GM19025 (cell line): ENCODE results near the gene TMPRSS11D.

Source experiments
- ATAC-seq: cut with Tn5 transposase; IDR thresholded peaks from one replicate; pipeline ENCODE4 v1.9.1; 2021; ENCODE audit warnings: mild to moderate bottlenecking, low read depth, moderate library complexity; ENCODE audit not compliant: unreplicated experiment

Gene TMPRSS11D, protein sequence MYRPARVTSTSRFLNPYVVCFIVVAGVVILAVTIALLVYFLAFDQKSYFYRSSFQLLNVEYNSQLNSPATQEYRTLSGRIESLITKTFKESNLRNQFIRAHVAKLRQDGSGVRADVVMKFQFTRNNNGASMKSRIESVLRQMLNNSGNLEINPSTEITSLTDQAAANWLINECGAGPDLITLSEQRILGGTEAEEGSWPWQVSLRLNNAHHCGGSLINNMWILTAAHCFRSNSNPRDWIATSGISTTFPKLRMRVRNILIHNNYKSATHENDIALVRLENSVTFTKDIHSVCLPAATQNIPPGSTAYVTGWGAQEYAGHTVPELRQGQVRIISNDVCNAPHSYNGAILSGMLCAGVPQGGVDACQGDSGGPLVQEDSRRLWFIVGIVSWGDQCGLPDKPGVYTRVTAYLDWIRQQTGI

GRCh38 chr4:67883902-67884301, at the start of gene TMPRSS11D:
Gene TMPRSS11D (minus strand): TSS chr4:67884002. CDS start chr4:67883933, 69 bp downstream.
- ATAC-seq: no peak

GRCh38 chr4:67933038-67933437, 49.2 kb upstream of the TMPRSS11D start:
- no peak for ATAC-seq

GRCh38 chr4:67931256-67931655, 47.5 kb upstream of the TMPRSS11D start:
- no peak for ATAC-seq

- ATAC-seq: no peak
Observed at GRCh38 chr4:67929426-67929825, 45.6 kb upstream of the TMPRSS11D start.

- no peak for ATAC-seq
Observed at GRCh38 chr4:67928546-67928945, 44.7 kb upstream of the TMPRSS11D start.

GRCh38 chr4:67927251-67927650, 43.4 kb upstream of the TMPRSS11D start:
- ATAC-seq: no peak

GRCh38 chr4:67926485-67926884, 42.7 kb upstream of the TMPRSS11D start:
- no peak for ATAC-seq

DNA sequence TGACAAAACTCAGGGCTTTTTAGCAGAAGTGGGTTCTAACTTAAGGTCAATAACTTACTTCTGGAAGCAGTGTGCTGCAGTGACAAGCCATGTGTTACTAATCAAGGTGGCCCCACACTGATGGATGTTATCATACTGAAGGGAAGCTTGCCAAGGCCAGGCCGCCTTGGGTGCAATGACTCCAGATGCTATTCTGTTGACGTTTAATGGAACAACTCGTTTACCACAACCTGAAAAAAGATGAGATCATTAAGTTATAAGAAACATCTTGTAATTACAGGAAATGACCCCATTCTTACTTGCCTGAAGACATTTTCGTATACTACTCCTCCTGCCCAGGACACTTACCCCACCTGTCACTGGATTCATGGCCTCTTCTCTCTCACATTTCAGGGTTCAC, 38.9 kb upstream of the TMPRSS11D start:
- no peak for ATAC-seq

GRCh38 chr4:67918428-67918827, 34.6 kb upstream of the TMPRSS11D start:
- no peak for ATAC-seq

DNA sequence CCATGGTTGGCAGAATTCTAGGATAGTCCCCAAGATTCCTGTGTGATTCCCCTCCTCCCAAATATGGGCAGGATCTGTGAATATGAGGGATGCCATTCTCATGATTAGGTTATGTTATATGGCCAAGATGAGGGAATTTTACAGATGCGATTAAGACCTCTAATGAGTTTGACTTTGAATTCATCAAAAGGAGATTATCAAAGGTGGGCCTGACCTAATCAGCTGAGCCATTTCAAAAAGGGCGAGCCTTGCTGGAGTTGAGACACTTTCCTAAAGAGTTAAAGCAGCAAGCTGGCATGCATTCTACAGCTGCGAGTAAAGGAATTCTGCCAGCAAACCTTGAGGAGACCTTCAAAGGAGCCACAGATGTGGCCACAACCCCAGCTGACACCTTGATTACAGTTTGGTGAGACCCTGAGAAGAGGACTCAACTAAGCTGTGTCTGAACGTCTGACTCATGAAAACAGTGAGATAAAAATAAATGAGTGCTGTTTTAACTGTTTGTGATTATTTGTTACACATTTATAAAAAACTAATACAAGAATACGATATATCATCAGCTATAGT, 31.7 kb upstream of the TMPRSS11D start:
- ATAC-seq: no peak

- ATAC-seq: no peak
Observed at GRCh38 chr4:67912080-67912479, 28.3 kb upstream of the TMPRSS11D start.

GRCh38 chr4:67911638-67912037, 27.8 kb upstream of the TMPRSS11D start:
- no peak for ATAC-seq

DNA sequence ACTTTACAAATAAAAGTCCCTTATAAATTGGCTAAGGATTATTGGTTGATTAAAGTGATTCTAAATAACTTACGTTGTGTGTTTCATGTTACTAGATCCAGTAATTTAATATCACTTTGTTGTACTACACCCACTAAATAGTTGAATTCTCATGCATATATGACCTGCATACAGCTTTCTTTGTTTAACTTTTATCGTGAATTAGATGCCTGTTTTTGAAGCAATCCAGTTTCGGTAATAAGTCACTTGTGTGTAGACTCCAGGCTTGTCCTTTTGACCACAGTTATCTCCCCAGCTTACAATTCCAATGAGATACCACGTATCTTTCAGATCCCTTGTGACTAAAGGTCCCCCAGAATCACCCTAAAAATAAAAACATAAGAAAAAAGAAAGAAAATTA, 27.3 kb upstream of the TMPRSS11D start:
- ATAC-seq: no peak

GRCh38 chr4:67910585-67910905, 26.7 kb upstream of the TMPRSS11D start:
- no peak for ATAC-seq

DNA sequence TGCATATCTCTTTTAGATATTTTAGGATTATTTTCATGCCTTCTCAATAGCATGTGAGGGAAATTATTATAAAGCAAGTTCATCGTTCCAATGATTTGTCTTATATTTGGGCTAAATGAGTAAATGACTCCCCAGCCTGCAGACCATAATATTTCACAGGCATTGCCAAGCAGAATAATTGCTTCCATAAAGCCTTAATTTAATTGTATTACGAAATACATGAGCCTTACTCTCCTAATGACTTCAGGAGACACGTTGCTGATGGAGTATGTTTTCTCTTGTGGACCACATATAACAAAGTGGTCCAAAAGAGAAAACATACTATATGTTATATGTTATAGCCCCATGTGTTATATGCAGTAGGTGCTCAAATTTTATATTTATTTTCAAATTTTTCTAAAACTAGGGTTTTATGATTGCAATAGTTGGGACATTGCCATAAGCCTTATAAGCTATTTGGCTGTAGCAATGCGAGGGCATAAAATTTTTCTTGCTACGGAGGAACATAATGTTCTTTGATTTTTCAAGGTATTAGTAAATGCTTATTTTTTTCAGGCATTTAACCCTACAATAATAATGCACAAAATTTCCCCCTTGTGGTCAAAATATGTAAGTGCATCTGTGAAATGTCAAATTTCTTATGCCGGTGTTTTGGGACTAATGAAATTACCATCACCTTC, 26.2 kb upstream of the TMPRSS11D start:
- ATAC-seq: no peak

GRCh38 chr4:67907650-67908049, 23.8 kb upstream of the TMPRSS11D start:
- no peak for ATAC-seq

- no peak for ATAC-seq
Observed at GRCh38 chr4:67899096-67899495, 15.3 kb upstream of the TMPRSS11D start.

DNA sequence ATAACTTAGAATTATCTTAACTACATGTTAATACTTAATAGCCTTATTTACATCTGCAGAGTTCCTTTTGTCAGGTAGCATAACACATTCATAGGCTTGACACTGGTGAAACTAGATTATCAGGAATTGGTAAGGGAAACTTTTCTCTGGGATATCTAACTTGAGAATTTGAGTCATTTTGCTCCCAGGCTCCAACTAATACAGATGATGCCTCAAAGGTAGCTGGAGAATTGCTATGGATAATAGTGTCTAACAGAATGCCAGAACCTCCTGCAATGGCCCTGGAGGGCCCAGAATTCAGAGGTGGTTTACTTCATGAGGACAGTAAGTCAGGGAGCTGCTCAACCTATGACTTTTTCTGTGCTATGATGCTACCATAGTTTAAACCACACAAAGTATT, 13.9 kb upstream of the TMPRSS11D start:
- no peak for ATAC-seq

- no peak for ATAC-seq
Observed at GRCh38 chr4:67896421-67897065, 12.7 kb upstream of the TMPRSS11D start.

DNA sequence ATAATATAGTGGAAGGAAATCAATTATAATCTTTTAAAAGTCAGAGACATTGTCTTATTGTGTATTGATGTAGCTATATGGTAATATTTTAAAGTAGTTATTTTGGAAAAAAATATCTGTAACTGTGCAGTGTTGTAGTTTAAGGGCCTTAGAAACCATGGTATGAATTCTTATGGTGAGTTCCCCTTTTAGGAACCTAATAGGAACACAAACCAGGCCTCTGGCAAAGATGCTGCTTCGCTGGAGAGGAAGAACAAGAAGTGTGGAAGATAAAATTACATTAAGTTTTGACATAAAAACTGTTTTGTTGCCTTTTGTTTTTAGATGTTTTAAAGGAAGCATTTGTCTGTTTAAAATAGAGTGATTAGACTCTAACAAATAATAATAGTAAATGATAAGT, 10.9 kb upstream of the TMPRSS11D start:
- no peak for ATAC-seq

- ATAC-seq: no peak
Observed at GRCh38 chr4:67892905-67893304, 9.1 kb upstream of the TMPRSS11D start.
